Renal cortical epithelial cell (primary cell): Measurements from ENCODE around the gene CPLANE1. TPM values are rescaled to one million over a fixed set of nuclear protein-coding genes. Genes with fewer than 3 reads are reported as not detected.
"Not testable (repeated sequence)": the region's sequence is repeated elsewhere in the genome, so short reads cannot be mapped to it uniquely, and the experiment has no call there.

Source experiments
- DNase-seq: peaks from one replicate; pipeline ENCODE4 v3.0.0-alpha.2; 2011; ENCODE audit warnings: low read depth
- total RNA-seq: library from RNA; depleted of rRNA; stranded (reverse); fragments of >200 nt; gene quantifications from 2 replicates; pipeline ENCODE4 v1.2.3, GENCODE V29; 2014

Gene CPLANE1
- total RNA-seq, 1 donor from 2014 or later = 31.6 TPM

DNA sequence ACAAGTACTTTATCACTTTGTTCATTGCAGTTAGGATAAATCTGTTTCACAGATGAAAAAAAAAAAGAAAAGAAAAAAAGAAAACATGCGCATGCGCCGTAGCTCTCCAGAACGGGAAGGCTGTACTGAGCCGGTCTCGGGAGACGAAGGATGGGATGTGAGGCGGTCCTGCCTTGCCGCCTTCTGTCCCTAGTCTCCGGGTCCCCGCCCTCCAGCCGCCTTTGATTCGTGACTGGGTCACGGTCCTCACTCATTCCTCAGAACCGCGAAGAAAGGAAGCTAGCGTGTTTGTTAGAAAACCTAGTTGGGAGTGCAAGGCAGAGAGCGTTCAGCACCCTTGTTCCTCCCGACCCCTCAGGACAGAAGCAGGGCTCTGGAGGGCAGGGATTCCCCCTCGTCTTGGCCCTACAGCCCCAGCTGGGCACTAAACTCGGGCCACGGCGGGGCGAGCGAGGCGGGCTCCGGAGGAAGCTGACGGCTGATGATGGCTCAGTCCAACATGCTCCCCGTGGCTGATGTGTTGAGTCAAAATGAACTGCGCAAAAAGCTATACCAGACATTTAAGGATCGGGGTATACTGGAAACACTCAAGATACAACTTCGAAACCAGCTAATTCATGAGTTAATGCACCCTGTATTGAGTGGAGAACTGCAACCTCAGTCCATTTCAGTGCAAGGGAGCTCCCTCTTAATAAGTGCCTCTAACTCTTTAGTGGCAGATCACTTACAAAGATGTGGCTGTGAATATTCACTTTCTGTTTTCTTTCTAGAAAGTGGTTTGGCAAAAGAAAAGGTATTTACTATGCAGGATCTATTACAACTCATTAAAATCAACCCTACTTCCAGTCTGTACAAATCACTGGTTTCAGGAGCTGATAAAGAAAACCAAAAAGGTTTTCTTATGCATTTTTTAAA, 40.0 kb downstream of the CPLANE1 start:
- DNase-seq = peak; percentile 6

GRCh38 chr5:37207802-37208201, 41.4 kb downstream of the CPLANE1 start:
- no peak for DNase-seq

DNA sequence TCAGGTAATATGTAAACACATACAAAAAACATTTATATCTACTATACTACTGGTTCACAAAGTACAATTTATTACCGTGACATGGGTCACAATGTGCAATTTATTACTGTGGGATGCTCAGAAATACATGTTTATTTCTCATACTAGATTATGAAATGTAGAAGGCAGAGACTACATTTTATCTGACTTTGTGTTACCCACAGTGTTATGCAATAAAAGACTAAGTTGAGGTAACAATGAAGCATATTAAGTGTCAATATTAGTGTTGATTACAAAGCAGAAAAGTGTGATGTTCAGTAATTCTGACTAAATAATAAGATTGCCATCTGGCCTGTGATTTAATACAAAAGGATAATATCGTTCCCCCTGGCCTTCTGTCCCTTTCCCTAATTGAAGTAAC, 42.4 kb downstream of the CPLANE1 start:
- DNase-seq = no peak

GRCh38 chr5:37198842-37199241, 50.3 kb downstream of the CPLANE1 start:
- no peak for DNase-seq

DNA sequence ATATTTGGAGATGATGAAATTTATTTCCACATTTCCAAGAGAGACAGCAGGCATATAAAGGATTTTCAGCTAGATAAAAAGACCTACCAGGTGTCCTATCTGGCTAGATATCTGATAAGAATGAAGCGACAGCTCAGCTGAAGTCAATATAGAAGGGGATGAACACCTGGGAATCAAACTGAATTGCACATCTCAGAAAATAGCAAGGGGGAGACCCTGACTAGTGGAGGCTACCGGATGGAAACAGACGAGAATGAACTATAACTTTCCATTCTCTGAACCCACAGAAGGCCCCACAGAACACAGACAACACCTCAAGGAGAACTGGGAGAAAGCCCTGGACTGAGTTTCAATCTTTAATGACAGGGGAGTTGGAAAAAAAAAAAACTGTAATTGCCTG, 51.1 kb downstream of the CPLANE1 start:
- DNase-seq = no peak

DNA sequence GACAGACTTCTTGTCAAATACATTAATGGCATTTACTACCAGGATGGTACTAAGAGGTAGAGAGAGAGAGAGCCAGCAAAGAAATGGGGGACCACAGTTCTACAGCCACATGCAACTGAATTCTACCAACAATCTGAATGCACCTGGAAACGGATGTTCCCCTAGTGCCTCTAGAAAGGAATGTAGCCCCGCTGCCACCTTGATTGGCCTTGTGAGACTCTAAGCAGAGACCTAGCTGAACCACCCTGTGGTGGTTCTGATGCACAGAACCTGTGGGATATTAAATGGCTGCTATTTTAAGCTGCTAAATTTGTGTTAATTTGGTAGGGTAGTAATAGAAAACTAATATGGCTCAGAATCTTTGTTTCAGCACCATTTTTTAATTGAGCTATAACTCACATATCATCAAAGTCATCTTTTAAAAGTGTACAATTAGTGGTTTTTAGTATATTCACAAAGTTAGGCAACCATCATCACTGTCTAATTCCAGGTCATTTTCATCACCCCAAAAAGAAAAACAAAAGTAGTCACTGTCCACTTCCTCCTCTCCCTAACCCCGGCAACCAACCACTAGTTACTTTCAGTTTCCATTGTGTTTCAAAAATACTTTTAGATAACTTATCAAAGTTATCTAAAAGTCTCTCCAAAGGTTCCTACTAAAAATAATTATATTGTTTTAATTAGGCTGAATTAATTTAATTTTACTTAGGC, 51.7 kb downstream of the CPLANE1 start:
- DNase-seq = no peak

GRCh38 chr5:37190592-37190991, 58.6 kb downstream of the CPLANE1 start:
- DNase-seq = no peak

DNA sequence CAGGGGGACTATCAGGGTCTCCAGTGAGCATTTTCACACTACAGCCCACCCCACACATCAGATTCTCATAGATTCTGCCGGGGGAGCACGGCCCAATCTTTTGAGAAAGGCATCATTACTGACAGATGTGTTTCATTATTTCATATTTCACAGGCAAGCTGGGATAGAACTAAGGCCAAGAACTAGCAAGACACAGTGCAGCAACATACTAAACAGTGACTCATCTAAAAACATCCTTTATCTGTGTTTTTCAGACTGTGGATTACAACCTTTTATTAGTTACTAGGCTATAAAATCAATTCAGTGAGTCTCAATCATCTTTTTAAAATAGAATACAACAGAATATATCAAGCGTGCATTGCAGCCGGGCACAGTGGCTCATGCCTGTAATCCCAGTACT, 59.8 kb downstream of the CPLANE1 start:
- no peak for DNase-seq

DNA sequence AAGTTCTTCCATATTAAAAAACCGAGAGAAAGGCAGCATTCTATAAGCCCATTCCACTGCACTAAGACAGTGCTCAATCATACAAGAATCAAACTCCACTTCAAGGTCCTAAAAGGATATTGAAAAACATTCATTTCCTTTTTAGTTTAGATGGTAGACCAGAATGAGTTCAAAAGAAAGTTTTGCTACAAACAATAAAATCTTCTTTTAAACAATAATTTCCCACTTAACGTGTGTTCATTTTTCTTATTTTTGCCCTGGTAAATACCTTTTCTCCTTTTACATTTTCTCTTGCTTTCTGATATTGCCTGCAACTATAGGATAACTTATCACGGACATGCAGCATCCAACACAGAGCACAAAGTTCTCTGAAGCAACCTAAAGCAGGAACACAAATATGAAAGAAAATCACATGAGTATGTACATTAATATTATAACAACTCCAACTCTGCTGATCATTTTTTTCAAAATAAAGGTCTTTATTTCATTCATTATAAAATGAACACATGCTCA, 61.7 kb downstream of the CPLANE1 start:
- no peak for DNase-seq

- DNase-seq = no peak
Observed at GRCh38 chr5:37184748-37185364, 64.3 kb downstream of the CPLANE1 start.

DNA sequence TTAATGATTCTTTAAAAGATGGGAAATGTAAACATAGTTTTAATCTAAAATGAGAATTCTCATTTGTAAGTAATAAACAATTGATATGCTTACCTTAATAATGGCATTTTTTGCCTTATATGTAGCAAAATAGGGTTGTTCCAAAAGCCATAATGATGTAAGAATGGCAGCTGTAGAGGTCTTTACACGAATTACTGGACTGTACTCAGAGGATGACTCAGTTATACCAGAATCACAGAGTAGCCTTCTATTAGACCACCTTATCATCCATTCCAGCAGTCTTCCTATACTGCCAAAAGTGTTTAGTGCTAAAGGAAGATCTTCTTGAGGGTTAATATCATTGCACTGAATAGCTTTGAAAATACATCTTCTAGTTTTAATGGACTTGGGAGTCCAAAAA, 66.5 kb downstream of the CPLANE1 start:
- no peak for DNase-seq

DNA sequence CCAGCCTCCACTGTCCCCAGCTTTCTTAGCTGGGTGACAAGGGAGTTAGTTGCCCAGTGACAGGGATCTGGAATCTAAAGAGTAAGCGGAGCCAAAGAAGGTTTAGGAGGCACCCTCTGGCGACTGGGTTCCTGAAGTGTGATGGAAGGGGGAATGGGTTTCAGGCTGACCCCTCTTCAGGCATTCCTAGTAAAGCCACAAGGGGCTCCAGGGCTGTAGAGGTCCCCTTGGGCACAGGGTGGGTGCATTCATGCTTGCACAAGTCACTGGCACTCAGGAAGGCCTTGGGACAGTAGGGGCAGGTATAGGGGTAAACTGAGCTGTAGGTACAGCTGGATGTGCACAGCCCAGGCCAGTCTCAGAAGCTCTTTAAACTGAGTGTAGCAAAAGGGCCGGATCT, 74.2 kb downstream of the CPLANE1 start:
- DNase-seq = no peak

GRCh38 chr5:37172957-37173356, 76.2 kb downstream of the CPLANE1 start:
- DNase-seq = no peak

GRCh38 chr5:37170856-37171255, 78.3 kb downstream of the CPLANE1 start:
- no peak for DNase-seq

GRCh38 chr5:37166197-37166596, 83.0 kb downstream of the CPLANE1 start:
- no peak for DNase-seq

- DNase-seq = peak; percentile 88
Observed at GRCh38 chr5:37165761-37166160, 83.4 kb downstream of the CPLANE1 start.

DNA sequence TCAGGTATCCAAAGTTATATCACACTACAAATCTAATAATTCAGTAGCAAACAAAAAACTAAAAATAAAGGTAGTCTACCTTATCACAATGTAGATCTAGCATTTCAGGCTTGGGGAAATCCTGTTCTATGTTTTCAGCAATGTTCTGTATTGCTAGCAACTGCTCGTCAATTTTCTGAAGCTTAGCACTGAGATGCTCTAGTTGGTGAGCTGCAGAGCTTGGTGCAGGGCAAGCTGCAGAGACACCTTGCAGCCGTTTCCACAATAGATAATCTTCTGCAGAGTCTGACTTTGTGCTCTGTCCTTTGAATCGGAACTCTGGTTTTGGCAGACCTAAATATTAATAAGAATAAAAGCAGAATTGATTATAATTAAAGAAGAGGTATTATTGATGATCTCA, 95.5 kb downstream of the CPLANE1 start:
- DNase-seq = no peak

- no peak for DNase-seq
Observed at GRCh38 chr5:37146896-37147295, 102.3 kb downstream of the CPLANE1 start.

GRCh38 chr5:37136694-37137093, 112.5 kb downstream of the CPLANE1 start:
- DNase-seq = no peak

DNA sequence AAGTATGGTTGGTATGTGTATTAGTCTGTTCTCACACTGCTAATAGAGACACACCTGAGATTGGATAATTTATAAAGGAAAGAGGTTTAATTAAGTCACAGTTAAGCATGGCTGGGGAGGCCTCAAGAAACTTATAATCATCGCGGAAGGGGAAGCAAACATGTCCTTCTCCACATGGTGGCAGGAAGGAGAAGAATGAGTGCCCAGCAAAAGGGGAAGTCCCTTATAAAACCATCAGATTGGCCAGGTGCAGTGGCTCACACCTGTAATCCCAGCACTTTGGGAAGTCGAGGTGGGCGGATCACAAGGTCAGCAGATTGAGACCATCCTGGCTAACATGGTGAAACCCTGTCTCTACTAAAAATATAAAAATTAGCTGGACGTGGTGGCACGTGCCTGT, 113.9 kb downstream of the CPLANE1 start:
- not testable (repeated sequence) for DNase-seq

- DNase-seq = no peak
Observed at GRCh38 chr5:37133939-37134338, 115.2 kb downstream of the CPLANE1 start.

DNA sequence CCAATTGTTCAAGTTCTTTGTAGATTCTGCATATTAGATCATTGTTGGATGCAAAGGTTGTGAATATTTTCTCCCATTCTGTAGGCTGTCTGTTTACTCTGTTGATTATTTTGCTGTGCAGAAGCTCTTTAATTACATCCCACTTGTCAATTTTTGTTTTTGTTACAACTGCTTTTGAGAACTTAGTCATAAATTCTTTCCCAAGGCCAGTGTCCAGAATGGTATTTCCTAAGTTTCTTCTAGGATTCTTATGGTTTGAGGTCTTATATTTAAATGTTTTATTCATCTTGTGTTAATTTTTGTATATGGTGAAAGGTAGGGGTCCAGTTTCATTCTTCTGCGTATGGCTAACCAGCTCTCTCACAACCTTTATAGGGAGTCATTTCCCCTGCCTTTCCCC, 116.5 kb downstream of the CPLANE1 start:
- DNase-seq = no peak
